Fibroblast of lung (primary cell): Measurements from ENCODE around the gene CIC.

Experiments used
- CTCF ChIP-seq, 2 donors: IDR thresholded peaks in 1 of 2; conservative IDR thresholded peaks in 1 of 2; 1 replicate in 1 of 2; 2 replicates in 1 of 2; pipeline ENCODE4 v1.5.1; 2011 to 2012; ENCODE audit warnings: low read length in 2 of 2, control low read depth in 1 of 2, inconsistent platforms in 1 of 2, low read depth in 1 of 2, mild to moderate bottlenecking in 1 of 2
- EZH2 ChIP-seq: IDR thresholded peaks from 2 replicates; pipeline ENCODE4 v1.5.1; 2012; ENCODE audit warnings: low read length, control low read depth, mild to moderate bottlenecking; ENCODE audit errors: missing control alignments

- no peak for TF ChIP-seq EZH2
- TF ChIP-seq CTCF (conservative IDR thresholded peaks at IDR 0.05 in 1 of 2, IDR thresholded peaks at IDR 0.05 in 1 of 2; ENCODE audit: low read depth in 1 of 2, low read length in 2 of 2), result no peak
Measured at GRCh38 chr19:42272989-42273406, 3.9 kb downstream of the CIC start.
